Measurements from ENCODE around the gene MBTPS1. TPM values are rescaled to one million over a fixed set of nuclear protein-coding genes. Genes with fewer than 3 reads are reported as not detected.

Gene MBTPS1
- total and polyA plus RNA-seq, 9 of the 15 experiments (the other 6 are each of a cell fraction or from before 2014, with no cell fraction given) = 2.8 to 57.6 (median 43.8) TPM

DNA sequence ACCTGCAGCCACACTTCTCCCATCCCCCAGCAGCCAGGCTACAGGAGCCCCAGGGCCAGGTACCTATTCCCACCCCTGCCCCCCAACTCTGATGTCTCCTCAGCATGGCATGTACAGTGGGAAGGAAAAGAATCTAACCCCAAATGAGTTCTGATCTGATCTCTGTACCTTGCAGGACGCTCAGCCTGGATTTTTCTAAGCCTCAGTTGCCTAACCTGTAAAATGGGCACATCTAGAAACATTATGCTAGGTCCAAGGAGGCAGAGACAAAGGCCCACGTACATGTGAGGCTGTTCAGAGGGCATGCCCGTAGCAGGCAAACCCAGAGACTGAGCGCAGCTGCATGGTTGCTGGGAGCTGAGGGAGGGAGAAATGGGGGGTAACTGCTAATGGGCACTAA is 109.2 kb downstream of the MBTPS1 start (continued):
- no peak for TF ChIP-seq PTTG1 (tag; IDR thresholded peaks at IDR 0.05; ENCODE audit: low read depth)
- peak; percentile 94 for TF ChIP-seq ADNP (tag; IDR thresholded peaks at IDR 0.05)
- peak in 1 of 2 experiments; percentile 93; a peak in 3 of 4 replicates for TF ChIP-seq KDM1A (IDR thresholded peaks at IDR 0.05)
- TF ChIP-seq BCOR (IDR thresholded peaks at IDR 0.05) = peak; percentile 97
- TF ChIP-seq CBX1 (IDR thresholded peaks at IDR 0.05; ENCODE audit: low read depth) = peak; percentile 82
- TF ChIP-seq RBM25 (IDR thresholded peaks at IDR 0.05; ENCODE audit: low read depth, low read length, severe bottlenecking) = peak; percentile 98
- TF ChIP-seq CREB1 (IDR thresholded peaks at IDR 0.05) = no peak
- TF ChIP-seq CREB1 (CRISPR knock-in tag; IDR thresholded peaks at IDR 0.05) = no peak
- TF ChIP-seq ZNF431 (CRISPR knock-in tag; IDR thresholded peaks at IDR 0.05) = 0 out of 2 replicates have a peak, but pooled peaks have one; percentile 20

DNA sequence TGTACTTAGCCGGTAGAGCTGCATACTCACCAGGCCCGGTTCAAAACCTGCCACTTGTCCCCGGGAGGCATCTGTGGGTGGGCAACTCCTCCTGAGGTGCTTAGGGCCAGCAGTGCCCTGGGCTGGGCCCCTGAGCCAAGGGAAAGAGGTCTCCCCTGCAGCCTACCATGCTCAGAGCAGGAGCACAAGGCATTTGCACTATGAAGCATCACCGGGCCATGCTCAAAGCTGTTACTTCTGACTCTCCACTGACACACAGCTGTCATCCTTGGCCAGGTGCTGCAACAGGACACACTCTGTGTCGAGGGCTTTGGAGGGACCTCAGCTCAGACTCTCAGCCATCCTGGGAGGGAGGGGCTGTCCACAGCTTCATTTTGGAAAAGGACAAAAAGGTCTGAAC is 111.4 kb downstream of the MBTPS1 start:
- BruUV-seq (replicated peaks) = no TSS peak
- H3K9me3 ChIP-seq (replicated peaks; ENCODE audit: control insufficient read depth, insufficient read depth, low read depth, low read length) = no peaks in the 10 kb centered on the region
- H3K4me3 ChIP-seq = no peak overlapping the region
- no peak overlapping the region; a peak in 1 of 4 replicates for H3K9ac ChIP-seq (ENCODE audit: insufficient read depth in 1 of 2, low read depth in 2 of 2, low read length in 2 of 2)
- WGBS (ENCODE audit: insufficient coverage, low coverage, missing lambda C conversion rate) = 0% methylated on average over 5 of the region's 5 CpGs
- peaks cover 45 to 69% of the 10 kb centered on the region in 2 experiments for H3K27me3 ChIP-seq (ENCODE audit: control insufficient read depth in 2 of 2, insufficient read depth in 2 of 2, low read length in 2 of 2)
- POLR2A ChIA-PET = interaction anchor here (0.5 kb wide), 2 partner anchors 15 to 52 kb away, joined by 3 to 4 read pairs; no protein-coding TSS in a partner anchor
- in situ Hi-C loops (cut with MboI) (no loop called here), intact Hi-C loops (cut with micrococcal nuclease) (no loop called here)
- H3K4me1 ChIP-seq (replicated peaks in 1 of 2; ENCODE audit: control insufficient read depth in 2 of 2, insufficient read depth in 2 of 2, low read length in 2 of 2) = no peaks in the 10 kb centered on the region; a peak in 1 of 5 replicates
- no peaks in the 10 kb centered on the region for H3K9me1 ChIP-seq (ENCODE audit: control insufficient read depth, insufficient read depth, low read length)
- FAIRE-seq (no peak), ATAC-seq (no peak), DNase-seq (ENCODE audit: extremely low read depth in 1 of 4, low spot score in 3 of 4) (no peak)
- no peak overlapping the region for H3K27ac ChIP-seq (ENCODE audit: extremely low read depth, low read depth, low read length)
- H3K79me2 ChIP-seq (ENCODE audit: control insufficient read depth, insufficient read depth, low read length) = no peaks in the 10 kb centered on the region
- H4K20me1 ChIP-seq (replicated peaks; ENCODE audit: control insufficient read depth, insufficient read depth, low read length) = peaks cover 9% of the 10 kb centered on the region; the same call in 1 of the 2 replicates
- CTCF ChIA-PET (ENCODE audit: low intra/inter-chr PET ratio) = no interaction called here
- no peak overlapping the region for H3K4me2 ChIP-seq (ENCODE audit: insufficient read depth, low read length)
- no peaks in the 10 kb centered on the region for H3K36me3 ChIP-seq (ENCODE audit: control insufficient read depth, insufficient read depth, low read length)
- no peak overlapping the region for H2AFZ ChIP-seq (ENCODE audit: low read depth, low read length)
- TF ChIP-seq FOXJ3 (CRISPR knock-in tag; IDR thresholded peaks at IDR 0.05) (no peak), NCOA2 (IDR thresholded peaks at IDR 0.05; ENCODE audit: partially characterized antibody in 2 of 2) (no peak), RBM15 (IDR thresholded peaks at IDR 0.05; ENCODE audit: insufficient read depth, low read length) (no peak), GATAD2B (IDR thresholded peaks at IDR 0.05; ENCODE audit: borderline replicate concordance) (no peak), ZNF134 (CRISPR knock-in tag; conservative IDR thresholded peaks at IDR 0.05) (no peak)
- TF ChIP-seq, protein P1, sequence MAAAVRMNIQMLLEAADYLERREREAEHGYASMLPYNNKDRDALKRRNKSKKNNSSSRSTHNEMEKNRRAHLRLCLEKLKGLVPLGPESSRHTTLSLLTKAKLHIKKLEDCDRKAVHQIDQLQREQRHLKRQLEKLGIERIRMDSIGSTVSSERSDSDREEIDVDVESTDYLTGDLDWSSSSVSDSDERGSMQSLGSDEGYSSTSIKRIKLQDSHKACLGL (CRISPR knock-in tag; IDR thresholded peaks at IDR 0.05; ENCODE audit: borderline replicate concordance, poor library complexity, severe bottlenecking) = no peak
- TF ChIP-seq, protein P2, sequence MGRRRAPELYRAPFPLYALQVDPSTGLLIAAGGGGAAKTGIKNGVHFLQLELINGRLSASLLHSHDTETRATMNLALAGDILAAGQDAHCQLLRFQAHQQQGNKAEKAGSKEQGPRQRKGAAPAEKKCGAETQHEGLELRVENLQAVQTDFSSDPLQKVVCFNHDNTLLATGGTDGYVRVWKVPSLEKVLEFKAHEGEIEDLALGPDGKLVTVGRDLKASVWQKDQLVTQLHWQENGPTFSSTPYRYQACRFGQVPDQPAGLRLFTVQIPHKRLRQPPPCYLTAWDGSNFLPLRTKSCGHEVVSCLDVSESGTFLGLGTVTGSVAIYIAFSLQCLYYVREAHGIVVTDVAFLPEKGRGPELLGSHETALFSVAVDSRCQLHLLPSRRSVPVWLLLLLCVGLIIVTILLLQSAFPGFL (CRISPR knock-in tag; IDR thresholded peaks at IDR 0.05) = no peak
